ENCODE data around the gene DPH5.
A peak's percentile ranks its signal among the peaks of the same experiment; 100 is the strongest.
"Not testable (repeated sequence)": the region's sequence is repeated elsewhere in the genome, so short reads cannot be mapped to it uniquely, and the experiment has no call there.

DPH5 gene, protein sequence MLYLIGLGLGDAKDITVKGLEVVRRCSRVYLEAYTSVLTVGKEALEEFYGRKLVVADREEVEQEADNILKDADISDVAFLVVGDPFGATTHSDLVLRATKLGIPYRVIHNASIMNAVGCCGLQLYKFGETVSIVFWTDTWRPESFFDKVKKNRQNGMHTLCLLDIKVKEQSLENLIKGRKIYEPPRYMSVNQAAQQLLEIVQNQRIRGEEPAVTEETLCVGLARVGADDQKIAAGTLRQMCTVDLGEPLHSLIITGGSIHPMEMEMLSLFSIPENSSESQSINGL

DNA sequence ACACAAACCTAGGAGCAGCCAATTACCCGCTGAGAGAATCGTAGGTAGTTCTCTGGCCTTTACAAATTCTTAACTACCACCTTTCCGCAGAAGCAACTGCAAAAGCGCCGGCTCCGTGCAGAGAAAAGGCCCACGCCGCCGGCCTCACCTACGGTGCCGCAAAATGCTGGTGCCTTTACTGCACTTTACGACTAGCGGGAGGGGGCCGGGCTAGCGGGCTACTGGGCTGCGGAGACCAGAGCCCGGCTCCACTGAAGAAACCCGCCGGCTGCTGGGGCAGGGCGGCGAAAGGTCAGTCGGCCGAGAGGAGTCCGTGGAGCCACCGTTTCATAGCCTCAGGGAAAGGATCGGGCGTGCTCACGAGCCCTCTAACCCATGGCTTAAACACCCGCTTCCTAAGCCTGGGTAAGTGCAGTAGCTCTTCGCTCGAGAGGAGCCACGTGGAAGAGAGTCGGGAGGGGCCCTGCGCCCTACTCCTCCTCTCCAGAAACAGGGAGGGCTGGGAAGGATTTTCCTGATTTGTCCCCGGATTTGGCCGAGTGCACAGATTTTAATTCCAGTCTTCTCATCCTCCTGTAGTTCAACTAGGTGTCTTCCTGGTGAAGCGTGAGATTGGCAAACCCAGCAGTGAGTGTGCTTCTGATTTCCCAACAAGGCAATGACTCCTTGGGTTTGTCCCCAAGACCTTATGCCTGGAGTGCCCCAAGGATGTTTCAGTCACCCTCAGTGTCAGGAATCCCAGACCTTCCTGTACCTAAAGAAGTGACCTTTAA, at the start of gene DPH5:
Gene DPH5, minus strand, starts transcription at position 128 of the 773 bp plus-strand sequence. CDS start 341 bp downstream, outside the sequence.
- peak; percentile 84 for DNase-seq (ENCODE audit: low read depth)

DNA sequence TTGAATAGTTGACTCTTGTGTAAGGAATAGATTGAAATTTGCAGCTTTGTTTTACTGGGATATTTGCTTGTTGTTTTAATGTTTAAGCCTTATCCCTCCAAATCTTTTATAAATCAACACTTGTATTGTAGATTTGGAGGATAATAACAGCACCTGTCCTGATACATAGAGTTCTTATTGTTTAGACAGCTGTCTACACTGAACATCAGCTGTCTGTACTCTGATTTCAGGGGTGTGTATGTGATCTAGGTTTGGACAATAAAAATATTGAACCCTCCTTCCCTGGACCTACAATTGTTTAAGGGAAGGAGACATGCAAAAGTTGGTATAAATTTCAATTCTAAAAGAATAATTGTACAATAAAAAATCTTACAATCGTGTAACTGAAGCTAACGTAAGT, 48.3 kb upstream of the DPH5 start:
- no peak for DNase-seq (ENCODE audit: low read depth)

DNA sequence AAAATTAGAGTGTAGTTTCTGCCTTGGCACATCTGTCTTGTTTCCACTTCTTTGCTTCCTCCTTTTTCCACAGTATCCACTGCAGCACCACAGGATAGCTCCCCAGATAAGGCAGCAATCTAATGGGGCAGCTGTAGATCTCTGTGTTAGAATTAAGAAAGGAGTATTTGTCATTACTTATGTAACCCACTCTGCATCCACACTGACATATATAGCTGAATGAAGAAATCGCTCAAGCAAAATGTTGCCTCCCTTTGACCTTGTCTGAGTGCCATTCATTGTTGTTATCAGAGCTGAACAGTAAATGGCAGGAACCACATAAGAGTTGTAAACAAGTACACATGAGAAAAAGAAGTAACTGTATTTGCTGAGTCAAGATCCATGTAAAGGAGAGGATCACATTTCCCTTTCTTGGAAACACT, 45.9 kb upstream of the DPH5 start:
- DNase-seq (ENCODE audit: low read depth) = no peak

DNA sequence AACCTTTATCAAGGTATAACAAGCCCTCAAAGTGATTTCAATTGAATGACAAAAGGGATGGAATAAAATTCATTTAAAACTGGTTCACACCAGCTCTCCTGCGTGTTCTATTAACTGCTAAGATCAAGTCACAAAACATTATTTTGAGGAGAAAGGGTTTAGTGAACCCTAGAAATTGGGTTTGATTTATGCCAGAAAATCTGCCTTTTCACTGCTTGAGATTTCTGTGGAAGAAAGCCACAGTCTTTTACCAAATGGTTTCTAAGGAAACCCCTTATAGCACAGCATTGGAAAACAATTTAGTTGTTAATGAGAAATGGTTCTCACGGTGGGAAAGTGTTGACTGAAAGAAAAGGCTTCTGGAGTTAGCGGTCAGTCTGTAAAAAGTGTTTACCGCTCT, 43.6 kb upstream of the DPH5 start:
- DNase-seq (ENCODE audit: low read depth) = no peak

DNA sequence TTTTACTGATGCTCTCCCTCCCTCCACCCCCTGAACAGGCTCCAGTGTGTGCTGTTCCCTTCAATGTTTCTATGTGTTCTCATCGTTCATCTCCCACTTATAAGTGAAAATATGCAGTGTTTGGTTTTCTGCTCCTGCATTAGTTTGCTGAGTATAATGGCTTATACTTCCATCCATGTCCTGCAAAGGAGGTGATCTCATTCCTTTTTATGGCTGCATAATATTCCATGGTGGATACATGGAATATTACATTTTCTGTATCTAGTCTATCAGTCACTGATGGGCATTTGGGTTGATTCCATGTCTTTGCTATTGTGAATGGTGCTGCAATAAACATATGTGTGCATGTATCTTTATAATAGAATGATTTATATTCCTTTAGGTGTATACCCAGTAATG, 41.4 kb upstream of the DPH5 start:
- DNase-seq (ENCODE audit: low read depth) = not testable (repeated sequence)

DNA sequence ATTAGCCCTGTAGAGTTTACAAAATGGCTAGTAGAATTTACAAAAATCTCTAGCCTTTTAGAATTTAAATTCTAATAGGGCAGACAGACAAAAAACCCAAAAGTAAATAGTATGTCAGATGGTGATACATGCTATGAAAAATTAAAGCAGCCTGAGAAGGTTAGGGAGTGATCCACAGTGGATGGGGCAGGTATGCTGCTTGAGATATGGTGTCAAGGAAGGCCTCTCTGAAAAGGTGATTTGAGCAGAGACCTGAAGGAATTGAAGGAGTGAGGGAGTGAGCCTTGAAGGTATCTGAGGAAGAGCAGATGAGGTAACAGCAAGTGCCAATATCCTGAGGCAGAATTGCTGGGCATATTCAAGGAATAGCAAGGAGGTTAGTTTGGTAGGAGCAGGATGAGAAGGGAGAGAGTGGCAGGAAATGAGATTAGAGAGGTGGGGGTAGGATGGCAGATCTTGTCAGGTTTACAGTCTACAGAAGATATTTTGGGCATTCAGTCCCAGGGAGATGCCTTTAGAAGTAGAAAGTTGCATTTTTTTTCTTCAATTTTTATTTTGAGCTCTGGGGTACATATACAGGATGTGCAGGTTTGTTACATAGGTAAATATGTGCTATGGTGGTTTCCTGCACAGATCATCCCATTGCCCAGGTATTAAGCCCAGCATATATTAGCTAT, 40.8 kb upstream of the DPH5 start:
- no peak for DNase-seq (ENCODE audit: low read depth)

DNA sequence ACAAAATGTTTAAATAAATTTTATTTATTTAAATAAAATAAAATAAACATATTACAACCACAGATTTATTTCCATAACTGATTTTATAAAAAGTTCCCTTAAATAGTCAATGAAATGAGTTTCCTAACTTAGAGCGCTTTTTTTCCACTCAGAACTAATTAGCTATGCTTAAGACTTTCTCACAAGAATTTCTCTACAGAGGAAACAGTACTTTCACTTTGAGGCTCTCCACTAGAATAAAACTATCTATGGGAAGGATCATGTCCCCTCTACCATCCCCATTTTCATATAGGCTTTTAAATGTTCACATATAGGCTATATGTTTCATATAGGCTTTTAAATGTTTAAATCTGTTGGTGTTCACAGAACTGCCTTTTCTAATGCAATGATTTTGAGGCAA, 40.0 kb upstream of the DPH5 start:
- no peak for DNase-seq (ENCODE audit: low read depth)

DNA sequence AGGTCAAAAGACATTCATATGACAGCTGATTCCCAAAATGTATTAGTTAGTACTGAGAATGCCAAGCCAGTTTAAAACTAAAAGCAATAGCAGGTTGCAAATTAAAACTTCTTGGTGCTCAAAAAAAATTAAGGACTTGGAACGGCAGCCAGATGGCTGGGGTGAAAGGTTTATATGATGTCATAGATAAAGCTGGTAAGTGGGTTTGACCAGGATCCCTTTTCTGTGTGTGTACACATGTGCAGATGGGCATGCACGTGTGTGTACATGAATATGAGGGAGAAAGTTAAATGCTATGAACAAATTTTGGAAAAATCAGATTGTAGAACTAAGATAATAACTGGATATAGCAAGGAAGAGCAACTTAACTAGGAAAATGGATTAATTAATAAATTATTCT, 39.1 kb upstream of the DPH5 start:
- no peak for DNase-seq (ENCODE audit: low read depth)

DNA sequence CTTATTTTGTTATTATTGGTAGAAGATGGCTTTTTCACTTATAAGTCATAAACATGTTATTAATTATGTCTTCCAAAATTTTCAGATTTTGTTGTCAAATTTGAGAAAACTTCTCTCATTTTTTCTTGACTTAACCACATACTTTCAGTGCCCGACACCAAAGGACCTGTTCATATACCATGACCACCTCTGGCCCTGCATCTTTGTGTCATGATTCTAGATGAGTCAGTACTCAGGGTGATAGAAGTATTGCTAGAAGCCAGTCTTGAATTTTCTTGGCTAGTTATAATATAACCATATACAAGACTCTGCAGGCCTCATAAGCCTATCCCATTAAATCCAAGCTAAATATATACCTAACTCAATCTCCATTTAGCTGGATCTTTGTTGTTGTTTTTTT, 35.4 kb upstream of the DPH5 start:
- DNase-seq (ENCODE audit: low read depth) = no peak

DNA sequence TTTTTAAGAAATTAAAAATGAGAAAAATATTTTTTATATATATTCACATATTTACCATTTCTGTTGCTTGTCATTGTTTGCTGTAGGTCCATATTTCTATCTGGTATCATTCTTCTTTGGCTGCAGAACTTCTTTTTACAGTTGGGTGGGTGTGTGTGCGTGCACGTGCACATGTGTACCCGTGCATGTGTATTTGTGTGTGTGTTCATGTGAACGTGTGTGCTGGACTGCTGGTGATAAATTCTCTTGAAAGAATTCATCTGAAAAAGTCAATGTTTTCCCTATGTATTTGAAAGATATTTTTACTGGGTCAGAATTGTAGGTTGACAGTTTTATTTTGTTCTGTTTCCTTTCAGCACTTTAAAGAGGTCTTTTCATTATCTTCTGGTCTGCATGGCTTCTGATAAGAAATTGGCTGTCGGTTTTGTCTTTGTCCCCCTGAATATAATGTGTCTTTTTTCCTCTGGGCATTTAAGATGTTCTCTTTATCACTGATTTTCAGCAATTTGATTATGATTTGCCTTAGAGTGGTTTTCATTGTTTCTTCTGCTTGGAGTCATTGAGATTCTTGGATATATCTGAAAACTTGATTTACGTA, 34.5 kb upstream of the DPH5 start:
- no peak for DNase-seq (ENCODE audit: low read depth)

DNA sequence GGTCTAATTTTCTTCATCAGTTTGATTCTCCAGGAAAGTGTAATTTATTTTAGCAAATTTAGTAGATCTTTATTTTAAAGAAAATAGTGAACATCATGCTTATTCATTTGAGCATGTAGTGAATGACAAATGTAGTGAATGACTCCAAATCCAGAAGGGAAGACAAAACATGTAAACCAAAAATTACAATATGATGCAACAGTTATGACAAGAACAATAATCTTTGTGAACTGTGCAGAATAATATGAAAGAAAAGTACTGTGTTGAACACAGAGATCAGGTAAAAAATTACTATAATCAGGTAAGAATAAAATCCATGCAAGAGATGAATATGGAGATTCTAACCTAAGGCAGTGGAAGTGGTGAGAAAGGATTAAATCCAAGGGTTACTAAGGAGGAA, 30.0 kb upstream of the DPH5 start:
- no peak for DNase-seq (ENCODE audit: low read depth)

DNA sequence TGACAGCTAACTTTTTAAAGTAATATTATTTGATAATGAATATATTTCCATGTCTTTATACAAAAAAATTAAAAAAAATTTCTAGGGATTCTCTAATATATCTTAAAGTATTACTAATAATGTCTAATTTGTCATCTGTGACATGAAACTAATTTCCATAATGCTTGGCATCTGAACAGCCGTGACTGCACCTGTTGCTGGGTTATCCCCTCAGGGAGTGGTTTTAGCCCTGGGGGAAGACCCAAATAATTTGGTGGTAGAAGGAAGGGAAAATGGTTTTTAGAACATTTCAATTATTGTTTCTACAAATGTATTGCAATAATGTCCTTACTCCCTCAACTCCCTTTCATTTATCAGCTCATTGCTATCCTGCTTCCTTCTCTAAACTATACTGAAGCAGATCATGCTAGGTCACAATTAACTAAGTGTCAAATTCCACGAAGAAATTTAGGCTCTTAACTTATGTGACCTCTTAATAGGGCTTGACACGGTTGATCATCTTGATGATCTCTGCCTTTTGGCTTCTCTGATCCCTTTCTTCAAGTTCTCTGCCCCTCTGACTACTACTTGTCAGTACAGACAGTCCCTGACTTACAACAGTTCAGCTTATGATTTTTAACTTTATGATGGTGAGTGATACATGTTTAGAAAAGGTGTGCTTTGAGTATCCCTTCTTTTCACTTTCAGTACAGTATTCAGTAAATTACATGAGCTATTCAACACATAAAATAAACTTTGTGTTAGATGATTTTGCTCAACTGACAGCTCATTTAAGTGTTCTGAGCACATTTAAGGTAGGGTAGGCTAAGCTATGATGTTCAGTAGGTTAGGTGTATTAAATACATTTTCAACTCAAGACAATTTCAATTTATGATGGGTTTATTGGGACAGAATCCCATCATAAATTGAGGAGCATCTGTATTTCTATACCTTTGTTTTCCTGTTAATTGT, 26.4 kb upstream of the DPH5 start:
- DNase-seq (ENCODE audit: low read depth) = no peak

DNA sequence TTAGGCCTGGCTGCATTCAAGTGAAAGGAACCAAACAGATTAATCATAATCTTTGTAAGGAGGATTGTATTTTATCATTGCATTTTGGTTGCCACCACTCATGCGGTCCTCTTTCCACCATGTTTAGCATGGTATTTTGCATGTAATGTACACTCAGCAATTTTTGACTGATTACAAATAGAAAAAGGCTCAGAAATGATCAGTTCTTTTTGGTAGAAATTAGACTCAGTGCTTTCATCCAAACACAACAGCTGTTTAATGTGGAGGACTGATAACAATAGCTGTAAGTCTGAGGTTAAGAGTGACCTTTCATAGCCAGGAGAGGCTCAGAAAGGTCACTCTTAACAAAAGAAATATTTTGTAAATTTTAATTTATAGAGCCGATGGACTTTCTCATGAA, 25.3 kb upstream of the DPH5 start:
- DNase-seq (ENCODE audit: low read depth) = no peak

DNA sequence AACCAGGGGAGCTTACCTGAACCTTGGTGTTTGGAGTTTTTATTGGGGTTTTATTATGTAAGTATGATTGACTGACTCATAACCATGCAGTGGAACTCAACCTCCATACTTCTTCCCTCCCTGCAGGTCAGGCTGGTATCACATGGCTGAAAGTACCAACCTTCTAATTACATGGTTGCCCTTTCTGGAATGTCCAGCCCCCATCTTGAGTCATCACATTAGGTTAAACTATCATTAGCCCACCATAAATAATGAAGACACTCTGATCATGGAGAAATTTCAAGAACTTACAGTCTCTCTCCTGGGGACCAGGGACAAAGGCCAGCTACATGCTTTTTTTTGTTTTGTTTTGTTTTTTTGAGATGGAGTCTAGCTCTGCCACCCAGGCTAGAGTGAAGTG, 19.2 kb upstream of the DPH5 start:
- DNase-seq (ENCODE audit: low read depth) = no peak

DNA sequence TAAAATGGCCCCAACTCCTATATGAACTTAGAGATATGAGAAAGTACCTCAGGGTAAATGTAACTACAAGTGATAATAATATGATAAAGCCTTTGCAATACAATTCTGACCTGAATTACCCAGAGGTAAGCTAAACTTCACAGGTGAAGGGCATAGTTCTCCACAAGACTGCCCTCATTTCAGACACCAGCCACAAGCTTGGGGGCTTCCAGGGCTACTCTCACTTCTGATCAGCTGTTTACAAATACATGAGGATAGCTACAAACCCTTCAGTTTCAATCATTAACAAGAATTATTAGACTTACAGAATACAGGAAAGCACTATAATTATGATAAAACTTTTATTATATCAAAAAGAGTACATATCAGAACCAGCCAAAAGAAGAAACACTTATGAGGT, 18.7 kb upstream of the DPH5 start:
- DNase-seq (ENCODE audit: low read depth) = no peak

DNA sequence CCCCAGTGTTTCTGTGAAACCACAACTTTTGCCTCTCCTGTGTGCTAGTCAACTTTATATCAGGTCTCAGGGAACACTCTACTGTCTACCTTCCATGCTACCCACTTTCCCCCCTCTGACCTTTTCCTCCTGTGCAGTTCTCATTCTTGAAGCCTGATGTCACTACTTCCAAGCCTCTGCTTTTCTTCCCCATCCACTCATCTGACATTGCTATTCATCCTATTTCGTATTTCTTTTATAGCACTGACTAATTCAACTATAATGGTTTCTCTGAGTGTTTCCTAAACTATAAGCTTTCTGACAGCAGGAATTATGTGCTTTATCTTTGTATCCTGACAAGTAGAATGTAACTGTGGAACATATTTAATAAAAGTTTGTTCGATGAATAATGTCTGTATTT, 18.2 kb upstream of the DPH5 start:
- peak; percentile 39 for DNase-seq (ENCODE audit: low read depth)

DNA sequence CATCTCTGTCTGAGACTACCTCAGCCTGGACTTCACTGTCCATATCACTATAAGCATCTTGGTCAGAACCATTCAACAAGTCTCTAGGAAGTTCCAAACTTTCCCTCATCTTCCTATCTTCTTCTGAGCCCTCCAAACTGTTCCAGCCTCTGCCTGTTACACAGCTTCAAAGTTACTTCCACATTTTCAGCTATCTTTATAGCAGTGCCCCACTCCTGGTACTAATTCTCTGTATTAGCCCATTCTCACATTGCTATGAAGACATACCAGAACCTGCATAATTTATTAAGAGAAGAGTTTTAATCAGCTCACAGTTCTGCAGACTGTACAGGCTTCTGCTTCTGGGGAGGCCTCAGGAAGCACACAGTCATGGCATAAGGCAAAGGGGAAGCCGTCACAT, 15.7 kb upstream of the DPH5 start:
- DNase-seq (ENCODE audit: low read depth) = no peak

DNA sequence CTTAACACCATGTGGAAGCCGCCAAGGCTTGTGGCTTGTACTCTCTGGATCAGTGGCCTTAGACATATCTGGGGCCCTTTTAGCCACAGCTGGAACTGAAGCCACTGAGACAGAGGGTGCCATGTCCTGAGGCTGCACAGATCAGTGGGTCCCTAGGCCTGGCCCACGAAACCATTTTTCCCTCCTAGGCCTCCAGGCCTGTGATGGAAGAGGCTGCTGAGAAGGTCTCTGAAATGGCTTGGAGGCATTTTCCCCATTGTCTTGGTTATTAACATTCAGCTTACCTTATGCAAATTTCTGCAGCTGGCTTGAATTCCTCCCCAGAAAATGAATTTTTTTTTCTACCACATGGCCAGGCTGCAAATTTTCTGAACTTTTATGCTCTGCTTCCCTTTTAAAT, 15.1 kb upstream of the DPH5 start:
- DNase-seq (ENCODE audit: low read depth) = no peak

DNA sequence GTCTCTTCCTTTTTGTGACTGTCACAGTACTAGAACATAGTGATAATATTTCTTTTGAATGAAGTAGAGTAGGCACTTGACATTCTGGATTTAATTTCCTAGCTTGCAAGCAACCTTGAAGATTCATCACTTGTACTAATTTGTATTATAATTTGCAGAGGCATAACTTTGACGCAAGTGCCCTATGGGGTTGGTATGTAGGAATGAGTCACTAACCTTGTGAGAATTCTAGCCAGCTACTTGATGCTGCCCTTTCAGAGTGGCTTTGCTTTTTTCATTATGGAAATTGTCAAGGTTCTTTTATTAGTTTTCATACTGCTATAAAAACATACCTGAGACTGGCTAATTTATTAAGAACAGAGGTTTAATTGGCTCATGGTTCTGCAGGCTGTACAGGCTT, 13.7 kb upstream of the DPH5 start:
- DNase-seq (ENCODE audit: low read depth) = no peak

DNA sequence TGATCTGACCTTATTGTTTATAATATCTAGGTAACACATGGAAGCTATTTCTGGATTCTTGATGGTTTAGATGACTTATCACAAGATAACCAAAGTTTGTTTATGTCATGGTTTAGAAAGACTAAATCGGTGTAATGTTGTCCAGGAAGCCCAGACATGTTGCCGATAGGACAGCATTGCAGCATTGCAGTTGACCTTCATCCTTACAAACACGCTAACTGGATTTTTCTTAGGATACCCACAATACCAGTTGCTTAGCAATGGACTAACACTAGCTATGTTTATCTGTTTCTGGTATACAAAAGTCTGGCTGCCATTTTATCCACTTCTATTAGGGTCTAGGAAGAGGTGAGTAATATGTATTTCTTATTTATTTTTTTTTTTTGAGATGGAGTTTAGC, 11.7 kb upstream of the DPH5 start:
- DNase-seq (ENCODE audit: low read depth) = no peak

DNA sequence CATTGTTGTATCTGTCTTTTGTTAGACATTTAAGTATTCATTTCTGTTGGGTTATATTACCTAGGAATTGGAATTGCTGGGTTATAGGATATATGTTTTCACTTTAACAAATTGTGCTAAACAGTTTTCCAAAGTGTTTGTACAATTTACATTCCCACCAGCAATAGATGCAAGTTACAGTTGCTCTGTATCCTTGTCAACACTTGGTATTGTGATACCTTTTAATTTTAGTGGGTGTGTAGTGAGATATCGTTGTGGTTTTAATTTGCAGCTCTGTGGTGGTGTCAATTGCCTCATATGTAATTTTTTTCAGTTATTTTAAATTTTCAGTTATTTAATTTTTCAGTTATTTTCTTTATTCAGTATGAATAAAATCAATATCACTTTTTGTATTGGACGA, 7.4 kb upstream of the DPH5 start:
- DNase-seq (ENCODE audit: low read depth) = no peak

DNA sequence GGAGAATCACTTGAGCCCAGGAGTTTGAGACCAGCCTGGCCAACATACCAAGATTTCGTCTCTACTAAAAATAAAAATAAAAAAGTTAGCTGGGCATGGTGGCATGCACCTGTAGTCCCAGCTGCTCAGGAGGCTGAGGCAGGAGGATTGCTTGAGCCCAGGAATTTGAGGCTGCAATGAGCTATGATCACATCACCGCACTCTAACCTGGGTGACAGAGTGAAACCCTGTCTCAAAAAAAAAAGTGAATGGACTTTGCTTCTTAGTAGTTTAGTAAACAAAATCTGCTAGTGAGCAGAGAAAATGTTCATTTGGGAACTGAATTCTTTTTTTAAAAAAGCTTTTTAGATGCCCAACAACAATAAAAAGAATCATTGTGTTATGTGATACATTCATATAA, 6.5 kb upstream of the DPH5 start:
- not testable (repeated sequence) for DNase-seq (ENCODE audit: low read depth)

All from GM04504 (cell line).